CD14-positive monocyte (primary cell): ENCODE data around the gene MYORG. TPM values are rescaled to one million over a fixed set of nuclear protein-coding genes. Genes with fewer than 3 reads are reported as not detected.
A peak's percentile ranks its signal among the peaks of the same experiment; 100 is the strongest.

Source experiments
- DNase-seq, 3 donors: peaks; one replicate each; pipeline ENCODE4 v3.0.0-alpha.2; 2011 to 2022
- H2AFZ ChIP-seq: 2 replicates; pipeline ENCODE4 v1.6.0; 2012; ENCODE audit warnings: mild to moderate bottlenecking, low read depth, low read length, inconsistent platforms; ENCODE audit not compliant: insufficient read depth, poor library complexity, severe bottlenecking
- H3K27ac ChIP-seq, 2 donors: 1 replicate in 1 of 2; 2 replicates in 1 of 2; pipeline ENCODE4 v1.5.1; 2012 to 2013; ENCODE audit warnings: low read length in 2 of 2, control low read depth in 1 of 2, inconsistent platforms in 1 of 2, low read depth in 1 of 2, mild to moderate bottlenecking in 1 of 2
- H3K27me3 ChIP-seq, 2 donors: one replicate each; pipeline versions ENCODE4 v1.6.0 to v1.6.1; 2011 to 2013; ENCODE audit warnings: low read length in 2 of 2; ENCODE audit not compliant: control insufficient read depth in 2 of 2, insufficient read depth in 2 of 2
- H3K36me3 ChIP-seq, 2 donors: replicated peaks in 1 of 2; 1 replicate in 1 of 2; 2 replicates in 1 of 2; pipeline versions ENCODE4 v1.5.1 to v1.6.1; 2012 to 2013; ENCODE audit warnings: low read length in 2 of 2, control low read depth in 1 of 2, inconsistent platforms in 1 of 2, mild to moderate bottlenecking in 1 of 2; ENCODE audit not compliant: insufficient read depth in 2 of 2, control insufficient read depth in 1 of 2
- H3K4me1 ChIP-seq, 2 donors: 1 replicate in 1 of 2; 2 replicates in 1 of 2; pipeline versions ENCODE4 v1.5.1 to v1.6.1; 2012 to 2013; ENCODE audit warnings: low read length in 2 of 2, control low read depth in 1 of 2, inconsistent platforms in 1 of 2, mild to moderate bottlenecking in 1 of 2, moderate library complexity in 1 of 2; ENCODE audit not compliant: insufficient read depth in 2 of 2, control insufficient read depth in 1 of 2
- H3K4me2 ChIP-seq: replicated peaks from 2 replicates; pipeline ENCODE3; 2012; ENCODE audit warnings: low read length, moderate library complexity, mild to moderate bottlenecking; ENCODE audit not compliant: poor library complexity, severe bottlenecking; ENCODE audit errors: extremely low read depth
- H3K4me3 ChIP-seq, 3 experiments: fragments of 200-600 bp in 1 of 3; sonication (generic) in 1 of 3; replicated peaks in 1 of 3; 1 replicate in 2 of 3; 2 replicates in 1 of 3; pipeline ENCODE4 v1.5.1; 2011 to 2013; ENCODE audit warnings: low read length in 3 of 3, mild to moderate bottlenecking in 3 of 3, control low read depth in 2 of 3, low read depth in 2 of 3, inconsistent platforms in 1 of 3, moderate library complexity in 1 of 3
- H3K79me2 ChIP-seq: 2 replicates; pipeline ENCODE4 v1.6.0; 2012; ENCODE audit warnings: mild to moderate bottlenecking, control low read depth, inconsistent platforms, low read length, moderate library complexity; ENCODE audit not compliant: insufficient read depth
- H3K9ac ChIP-seq: 2 replicates; pipeline ENCODE4 v1.6.0; 2017; ENCODE audit warnings: low read length, mild to moderate bottlenecking; ENCODE audit not compliant: insufficient read depth, poor library complexity, severe bottlenecking
- H3K9me3 ChIP-seq, 2 donors: replicated peaks in 1 of 2; 1 replicate in 1 of 2; 2 replicates in 1 of 2; pipeline versions ENCODE4 v1.5.1 to v1.6.1; 2012 to 2013; ENCODE audit warnings: low read length in 2 of 2, control low read depth in 1 of 2; ENCODE audit not compliant: control insufficient read depth in 1 of 2, insufficient read depth in 1 of 2
- H4K20me1 ChIP-seq: 2 replicates; pipeline ENCODE4 v1.6.0; 2012; ENCODE audit warnings: mild to moderate bottlenecking, low read length, control low read depth, moderate library complexity; ENCODE audit not compliant: insufficient read depth
- H3K27ac Mint-ChIP-seq, 7 donors: one replicate each; pipeline ENCODE4 v1.8.0; 2020; ENCODE audit warnings: mild to moderate bottlenecking in 7 of 7, mixed read lengths in 7 of 7, moderate library complexity in 6 of 7, inconsistent platforms in 2 of 7
- H3K27me3 Mint-ChIP-seq, 3 donors: one replicate each; pipeline ENCODE4 v1.8.0; 2021 to 2022; ENCODE audit warnings: low read depth in 3 of 3, mild to moderate bottlenecking in 3 of 3, mixed read lengths in 3 of 3, moderate library complexity in 3 of 3, inconsistent platforms in 1 of 3
- H3K36me3 Mint-ChIP-seq, 2 donors: one replicate each; pipeline ENCODE4 v1.8.0; 2020; ENCODE audit warnings: mixed read lengths in 2 of 2, inconsistent platforms in 1 of 2, mild to moderate bottlenecking in 1 of 2
- H3K4me1 Mint-ChIP-seq: one replicate; pipeline ENCODE4 v1.8.0; 2020; ENCODE audit warnings: mild to moderate bottlenecking, mixed read lengths
- H3K4me3 Mint-ChIP-seq, 2 donors: one replicate each; pipeline ENCODE4 v1.8.0; 2020; ENCODE audit warnings: mild to moderate bottlenecking in 2 of 2, mixed read lengths in 2 of 2, moderate library complexity in 1 of 2
- H3K9me3 Mint-ChIP-seq, 7 donors: one replicate each; pipeline ENCODE4 v1.8.0; 2020 to 2022; ENCODE audit warnings: mixed read lengths in 7 of 7, mild to moderate bottlenecking in 6 of 7, moderate library complexity in 6 of 7, inconsistent platforms in 2 of 7
- CTCF ChIP-seq: fragments of 200-600 bp; IDR thresholded peaks from one replicate; pipeline ENCODE4 v1.8.0; 2022; ENCODE audit warnings: antibody characterized with exemption, mild to moderate bottlenecking
- WGBS: methylation state at CpG from one replicate; pipeline ENCODE4 v1.1.5; 2013; ENCODE audit warnings: missing lambda C conversion rate; ENCODE audit not compliant: insufficient coverage; 5-methylcytosine and 5-hydroxymethylcytosine counted together
- intact Hi-C, 2 donors: fragments of 100-400 bp; cut with micrococcal nuclease; formaldehyde crosslinking; loops; one replicate each; pipeline versions ENCODE4 v1.15.0 to v1.15.1; 2023
- polyA plus RNA-seq, 3 donors: library from polyadenylated mRNA; depleted of rRNA in 1 of 3; unstranded in 2 of 3; stranded (reverse) in 1 of 3; fragments of 300-500 nt in 2 of 3; fragments of >200 nt in 1 of 3; fragmentation: Illumina TruSeq in 2 of 3; gene quantifications; 1 replicate in 2 of 3; 2 replicates in 1 of 3; pipeline ENCODE4 v1.2.3, GENCODE V29; 2012 to 2021
- small RNA-seq: library from RNA; depleted of rRNA; stranded (forward); fragments of <200 nt; gene quantifications from one replicate; pipeline ENCODE3, GENCODE V24; 2012; ENCODE audit warnings: low read depth; ENCODE audit not compliant: insufficient read length

The MYORG gene
- polyA plus RNA-seq, 3 donors = 0.01 to 0.05 TPM; not detected in 1

DNA sequence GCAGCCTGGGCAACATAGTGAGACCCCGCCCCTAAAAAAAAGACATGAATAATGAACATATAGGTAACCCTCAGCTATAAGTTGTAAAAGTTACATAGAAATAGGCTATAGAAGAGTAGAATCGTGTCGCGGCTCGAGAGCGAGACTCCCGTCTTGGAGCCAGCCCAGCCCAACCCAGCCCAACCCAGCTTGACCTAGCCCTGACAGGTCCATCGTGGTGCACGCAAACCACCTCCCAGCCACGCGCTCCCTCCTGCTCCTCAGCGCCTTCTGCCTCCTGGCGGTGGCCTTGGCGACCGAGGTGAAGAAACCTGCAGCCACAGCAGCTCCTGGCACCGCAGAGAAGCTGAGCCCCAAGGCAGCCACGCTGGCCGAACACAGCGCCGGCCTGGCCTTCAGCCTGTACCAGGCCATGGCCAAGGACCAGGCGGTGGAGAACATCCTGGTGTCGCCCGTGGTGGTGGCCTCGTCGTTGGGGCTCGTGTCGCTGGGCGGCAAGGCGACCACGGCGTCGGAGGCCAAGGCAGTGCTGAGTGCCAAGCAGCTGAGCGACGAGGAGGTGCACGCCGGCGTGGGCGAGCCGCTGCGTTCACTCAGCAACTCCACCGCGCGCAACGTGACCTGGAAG lies 58.4 kb downstream of the MYORG start:
- Mint-ChIP-seq H3K4me3 (no peak overlapping the region), H3K36me3 (peaks cover 3 to 9% of the 10 kb centered on the region in 2 donors), H3K27ac (peak overlapping the region in 1 of 7 donors; percentile 43), H3K4me1 (peaks cover 7% of the 10 kb centered on the region), H3K9me3 (peaks cover 0 to 2% (median 0%) of the 10 kb centered on the region in 7 donors), H3K27me3 (no peaks in the 10 kb centered on the region)
- H3K36me3 ChIP-seq = no peaks in the 10 kb centered on the region
- H3K9ac ChIP-seq = no peak overlapping the region
- H3K27ac ChIP-seq = no peak overlapping the region
- intact Hi-C loops = no loop called here
- H3K27me3 ChIP-seq = no peaks in the 10 kb centered on the region
- no peak overlapping the region for H3K4me3 ChIP-seq
- H3K4me1 ChIP-seq = peaks cover 5 to 11% of the 10 kb centered on the region in 2 donors
- H4K20me1 ChIP-seq = no peaks in the 10 kb centered on the region
- no peak for TF ChIP-seq CTCF
- peaks cover 39% of the 10 kb centered on the region for H3K79me2 ChIP-seq
- no peak overlapping the region for H2AFZ ChIP-seq
- H3K4me2 ChIP-seq = no peak overlapping the region
- DNase-seq = no peak
- WGBS = 97% methylated on average over 37 of the region's 44 CpGs
- no peaks in the 10 kb centered on the region for H3K9me3 ChIP-seq

GRCh38 chr9:34317436-34317835 lies 59.3 kb downstream of the MYORG start:
- Mint-ChIP-seq H3K27ac (no peak overlapping the region), H3K4me3 (no peak overlapping the region), H3K9me3 (peaks cover 0 to 2% (median 0%) of the 10 kb centered on the region in 7 donors), H3K36me3 (peaks cover 3 to 9% of the 10 kb centered on the region in 2 donors), H3K27me3 (no peaks in the 10 kb centered on the region), H3K4me1 (peaks cover 4% of the 10 kb centered on the region)
- Histone ChIP-seq H2AFZ (no peak overlapping the region), H3K9ac (no peak overlapping the region), H3K27ac (no peak overlapping the region), H3K4me2 (no peak overlapping the region), H3K4me1 (peaks cover 5 to 11% of the 10 kb centered on the region in 2 donors), H3K9me3 (no peaks in the 10 kb centered on the region), H3K36me3 (no peaks in the 10 kb centered on the region), H3K27me3 (no peaks in the 10 kb centered on the region), H3K79me2 (peaks cover 30% of the 10 kb centered on the region), H3K4me3 (no peak overlapping the region), H4K20me1 (no peaks in the 10 kb centered on the region)
- no peak for TF ChIP-seq CTCF
- WGBS = no CpG with 5 or more reads among the region's 2 CpGs
- DNase-seq = no peak
- intact Hi-C loops = no loop called here

Small RNAs within 50 kb of the gene (small RNA-seq; reads per million reads assigned to genes)
- not detected for gene RF00019

Other genes starting within 250 kb of the MYORG start
- 10 to 100 TPM; 32.5 to 44.5 (median 39.2) TPM for gene UBAP1, start 197.9 kb downstream of the MYORG start, polyA plus RNA-seq
- under 1 TPM in 2 of 3 donors, not detected in 1; 0.13 to 0.31 TPM for gene KIF24, start 47.6 kb downstream of the MYORG start, polyA plus RNA-seq
- 10 to 100 TPM; 24.4 to 56.9 (median 38.0) TPM for gene NUDT2, start 47.3 kb downstream of the MYORG start, polyA plus RNA-seq
- gene FAM219A, start 81.7 kb upstream of the MYORG start, polyA plus RNA-seq = 10 to 100 TPM in 1 of 3 donors, 1 to 10 TPM in 1, under 1 TPM in 1; 0.61 to 15.3 (median 1.2) TPM
- not detected for gene DNAI1, start 81.9 kb upstream of the MYORG start, polyA plus RNA-seq
- 1 to 10 TPM; 2.3 to 3.2 (median 2.7) TPM for gene ENHO, start 146.1 kb upstream of the MYORG start, polyA plus RNA-seq
- not detected for gene CNTFR, start 212.8 kb upstream of the MYORG start, polyA plus RNA-seq
- 10 to 100 TPM; 20.1 to 42.3 (median 39.4) TPM for gene RPP25L, start 235.2 kb upstream of the MYORG start, polyA plus RNA-seq
- 100 to 1,000 TPM; 120 to 174 (median 143) TPM for gene DCTN3, start 243.6 kb upstream of the MYORG start, polyA plus RNA-seq